HUES64 (cell line): Measurements from ENCODE around the gene ANKUB1.

Experiments
- H3K27ac ChIP-seq: 2 replicates; pipeline ENCODE4 v1.7.0; 2013; ENCODE audit warnings: low read depth, low read length, inconsistent platforms
- H3K27me3 ChIP-seq: 2 replicates; pipeline ENCODE4 v1.6.1; 2013; ENCODE audit warnings: mild to moderate bottlenecking, low read length; ENCODE audit not compliant: insufficient read depth
- H3K36me3 ChIP-seq: 2 replicates; pipeline ENCODE4 v1.6.1; 2013; ENCODE audit warnings: mild to moderate bottlenecking, low read length; ENCODE audit not compliant: insufficient read depth
- H3K4me1 ChIP-seq: 2 replicates; pipeline ENCODE4 v1.6.1; 2013; ENCODE audit warnings: mild to moderate bottlenecking, low read length, moderate library complexity; ENCODE audit not compliant: insufficient read depth
- H3K4me3 ChIP-seq: 2 replicates; pipeline ENCODE4 v1.5.1; 2013; ENCODE audit warnings: mild to moderate bottlenecking, low read length, moderate library complexity
- H3K9ac ChIP-seq: 2 replicates; pipeline ENCODE4 v1.6.1; 2013; ENCODE audit warnings: mild to moderate bottlenecking, low read depth, low read length
- H3K9me3 ChIP-seq: 2 replicates; pipeline ENCODE4 v1.6.1; 2013; ENCODE audit warnings: low read depth, low read length; ENCODE audit not compliant: insufficient read depth
- WGBS: fragments of 150-250, 120-280 bp; methylation state at CpG from one replicate; pipeline ENCODE4 v1.1.7; 2013; ENCODE audit warnings: missing lambda C conversion rate; 5-methylcytosine and 5-hydroxymethylcytosine counted together

ANKUB1 gene

GRCh38 chr3:149820183-149820582 is 27.8 kb upstream of the ANKUB1 start:
- WGBS = 90% methylated on average over 4 of the region's 4 CpGs
- Histone ChIP-seq H3K27me3 (no peaks in the 10 kb centered on the region), H3K27ac (no peak overlapping the region), H3K9ac (no peak overlapping the region), H3K9me3 (peaks cover 5% of the 10 kb centered on the region; the same call in 1 of the 2 replicates), H3K4me3 (no peak overlapping the region), H3K4me1 (peaks cover 11% of the 10 kb centered on the region), H3K36me3 (no peaks in the 10 kb centered on the region)

GRCh38 chr3:149819432-149819831 is 27.1 kb upstream of the ANKUB1 start:
- WGBS = 94% methylated on average over 1 of the region's 1 CpG
- H3K4me3 ChIP-seq = no peak overlapping the region

GRCh38 chr3:149816986-149817385 is 24.6 kb upstream of the ANKUB1 start:
- Histone ChIP-seq H3K9me3 (peaks cover 4% of the 10 kb centered on the region; the same call in 1 of the 2 replicates), H3K4me1 (peaks cover 22% of the 10 kb centered on the region), H3K9ac (no peak overlapping the region), H3K27me3 (no peaks in the 10 kb centered on the region), H3K27ac (no peak overlapping the region), H3K4me3 (no peak overlapping the region), H3K36me3 (no peaks in the 10 kb centered on the region)
- 79% methylated on average over 1 of the region's 2 CpGs for WGBS

More at GRCh38 chr3:149819432-149819831, 27.1 kb upstream of the ANKUB1 start:
- H3K27me3 ChIP-seq = no peaks in the 10 kb centered on the region
- peaks cover 5% of the 10 kb centered on the region; the same call in 1 of the 2 replicates for H3K9me3 ChIP-seq
- no peak overlapping the region for H3K27ac ChIP-seq
- peaks cover 18% of the 10 kb centered on the region for H3K4me1 ChIP-seq
- H3K9ac ChIP-seq = no peak overlapping the region
- H3K36me3 ChIP-seq = no peaks in the 10 kb centered on the region

- no peaks in the 10 kb centered on the region for H3K36me3 ChIP-seq
- WGBS = 92% methylated on average over 2 of the region's 3 CpGs
- H3K4me1 ChIP-seq = peaks cover 22% of the 10 kb centered on the region
- no peaks in the 10 kb centered on the region for H3K27me3 ChIP-seq
- no peak overlapping the region for H3K9ac ChIP-seq
- no peak overlapping the region for H3K27ac ChIP-seq
- no peak overlapping the region for H3K4me3 ChIP-seq
- no peaks in the 10 kb centered on the region for H3K9me3 ChIP-seq
Observed at GRCh38 chr3:149816311-149816710, 24.0 kb upstream of the ANKUB1 start.

- no peaks in the 10 kb centered on the region for H3K36me3 ChIP-seq
- no peaks in the 10 kb centered on the region for H3K9me3 ChIP-seq
- H3K9ac ChIP-seq = no peak overlapping the region
- 81% methylated on average over 3 of the region's 3 CpGs for WGBS
- H3K4me3 ChIP-seq = no peak overlapping the region
- H3K27me3 ChIP-seq = no peaks in the 10 kb centered on the region
- H3K27ac ChIP-seq = no peak overlapping the region
- peaks cover 22% of the 10 kb centered on the region for H3K4me1 ChIP-seq
Observed at GRCh38 chr3:149815728-149816127, 23.4 kb upstream of the ANKUB1 start.

GRCh38 chr3:149815321-149815720 is 23.0 kb upstream of the ANKUB1 start:
- H3K36me3 ChIP-seq = no peaks in the 10 kb centered on the region
- H3K27ac ChIP-seq = no peak overlapping the region
- no CpG with 5 or more reads among the region's 1 CpG for WGBS
- peaks cover 22% of the 10 kb centered on the region for H3K4me1 ChIP-seq
- no peak overlapping the region for H3K9ac ChIP-seq
- H3K27me3 ChIP-seq = no peaks in the 10 kb centered on the region
- peak overlapping the region; percentile 91 for H3K4me3 ChIP-seq
- H3K9me3 ChIP-seq = no peaks in the 10 kb centered on the region

- Histone ChIP-seq H3K27me3 (no peaks in the 10 kb centered on the region), H3K36me3 (no peaks in the 10 kb centered on the region), H3K4me3 (peak overlapping the region; percentile 91), H3K4me1 (peaks cover 16% of the 10 kb centered on the region), H3K27ac (peak overlapping the region; percentile 84), H3K9ac (peak overlapping the region; percentile 85), H3K9me3 (no peaks in the 10 kb centered on the region)
- 3% methylated on average over 29 of the region's 29 CpGs for WGBS
Observed at GRCh38 chr3:149813367-149814281, 21.3 kb upstream of the ANKUB1 start.

- no peaks in the 10 kb centered on the region for H3K36me3 ChIP-seq
- peak within 1 kb of the TSS; percentile 85 for H3K9ac ChIP-seq
- no peaks in the 10 kb centered on the region for H3K27me3 ChIP-seq
- WGBS = 1% methylated on average over 56 of the region's 56 CpGs
- peaks cover 16% of the 10 kb centered on the region for H3K4me1 ChIP-seq
- peak within 1 kb of the TSS; percentile 91 for H3K4me3 ChIP-seq
- H3K27ac ChIP-seq = peak within 1 kb of the TSS; percentile 84
- no peaks in the 10 kb centered on the region for H3K9me3 ChIP-seq
Observed at GRCh38 chr3:149812606-149813366, 20.4 kb upstream of the ANKUB1 start, which contains the start of gene RNF13. Gene RNF13 (plus strand): TSS chr3:149813215. CDS start chr3:149846027, 32,812 bp downstream.

- 42% methylated on average over 13 of the region's 13 CpGs for WGBS
- peak overlapping the region; percentile 91 for H3K4me3 ChIP-seq
- peak overlapping the region; percentile 84; the same call in 1 of the 2 replicates for H3K27ac ChIP-seq
- H3K4me1 ChIP-seq = peaks cover 16% of the 10 kb centered on the region
- peak overlapping the region; percentile 85 for H3K9ac ChIP-seq
- no peaks in the 10 kb centered on the region for H3K36me3 ChIP-seq
- H3K27me3 ChIP-seq = no peaks in the 10 kb centered on the region
- no peaks in the 10 kb centered on the region for H3K9me3 ChIP-seq
Observed at GRCh38 chr3:149812165-149812605, 19.8 kb upstream of the ANKUB1 start.

GRCh38 chr3:149810846-149811245 is 18.5 kb upstream of the ANKUB1 start:
- H3K9me3 ChIP-seq = no peaks in the 10 kb centered on the region
- H3K27me3 ChIP-seq = no peaks in the 10 kb centered on the region
- no peak overlapping the region for H3K9ac ChIP-seq
- 90% methylated on average over 2 of the region's 2 CpGs for WGBS
- no peak overlapping the region for H3K27ac ChIP-seq
- peaks cover 16% of the 10 kb centered on the region for H3K4me1 ChIP-seq
- H3K36me3 ChIP-seq = no peaks in the 10 kb centered on the region
- H3K4me3 ChIP-seq = no peak overlapping the region

- no peak overlapping the region for H3K4me3 ChIP-seq
- H3K9ac ChIP-seq = no peak overlapping the region
- no peaks in the 10 kb centered on the region for H3K36me3 ChIP-seq
- no peak overlapping the region for H3K27ac ChIP-seq
- H3K4me1 ChIP-seq = peaks cover 6% of the 10 kb centered on the region
- H3K27me3 ChIP-seq = no peaks in the 10 kb centered on the region
- no peaks in the 10 kb centered on the region for H3K9me3 ChIP-seq
Observed at GRCh38 chr3:149809699-149810098, 17.3 kb upstream of the ANKUB1 start.
